Hepatic stellate cell (primary cell): ENCODE measurements around the gene OPN4.

Experiments
- DNase-seq: peaks from one replicate; pipeline ENCODE4 v3.0.0; 2011; ENCODE audit warnings: low spot score

OPN4 gene

GRCh38 chr10:86662186-86663045 is 8.1 kb downstream of the OPN4 start:
- DNase-seq = no peak

- no peak for DNase-seq
Measured at GRCh38 chr10:86663046-86663345, 8.6 kb downstream of the OPN4 start.

GRCh38 chr10:86663576-86664339 is 9.4 kb downstream of the OPN4 start:
- DNase-seq = no peak

GRCh38 chr10:86664341-86665217 is 10.2 kb downstream of the OPN4 start:
- no peak for DNase-seq

- no peak for DNase-seq
Measured at GRCh38 chr10:86665218-86665607, 10.9 kb downstream of the OPN4 start.

GRCh38 chr10:86665868-86666267 is 11.5 kb downstream of the OPN4 start:
- DNase-seq = no peak

GRCh38 chr10:86666538-86666937 is 12.2 kb downstream of the OPN4 start:
- no peak for DNase-seq

GRCh38 chr10:86667421-86668181 is 13.3 kb downstream of the OPN4 start:
- no peak for DNase-seq

GRCh38 chr10:86668297-86669165 is 14.2 kb downstream of the OPN4 start, which contains the start of gene LDB3:
Gene LDB3, plus strand, starts transcription at chr10:86668511. Its CDS starts 181 bp downstream, at chr10:86668692.
- peak; percentile 75 for DNase-seq

GRCh38 chr10:86670290-86670811 is 16.0 kb downstream of the OPN4 start:
- DNase-seq = no peak

- no peak for DNase-seq
Measured at GRCh38 chr10:86670876-86671275, 16.5 kb downstream of the OPN4 start.

GRCh38 chr10:86671419-86671818 is 17.1 kb downstream of the OPN4 start:
- no peak for DNase-seq

GRCh38 chr10:86671985-86672710 is 17.8 kb downstream of the OPN4 start:
- DNase-seq = no peak

GRCh38 chr10:86673216-86673826 is 19.0 kb downstream of the OPN4 start:
- no peak for DNase-seq

GRCh38 chr10:86673827-86674581 is 19.7 kb downstream of the OPN4 start:
- DNase-seq = peak; percentile 60

- no peak for DNase-seq
Measured at GRCh38 chr10:86674912-86675311, 20.6 kb downstream of the OPN4 start.

- DNase-seq = no peak
Measured at GRCh38 chr10:86677374-86677773, 23.0 kb downstream of the OPN4 start.

GRCh38 chr10:86678999-86679792 is 24.8 kb downstream of the OPN4 start:
- no peak for DNase-seq
